Trophoblast cell (in vitro differentiated cells and primary cell): ENCODE data around the gene CNTFR.

Experiments
- DNase-seq, 2 donors: peaks; one replicate each; pipeline ENCODE4 v3.0.0-alpha.2; 2016
- H2AFZ ChIP-seq: 2 replicates; pipeline ENCODE4 v1.6.1; 2013; ENCODE audit warnings: low read length, moderate library complexity, mild to moderate bottlenecking; ENCODE audit not compliant: insufficient read depth, poor library complexity
- H2AK5ac ChIP-seq: 2 replicates; pipeline ENCODE4 v1.6.1; 2013; ENCODE audit warnings: mild to moderate bottlenecking, low read length
- H2BK120ac ChIP-seq: 2 replicates; pipeline ENCODE4 v1.6.1; 2013; ENCODE audit warnings: low read length, mild to moderate bottlenecking, moderate library complexity; ENCODE audit not compliant: insufficient read depth, poor library complexity
- H2BK12ac ChIP-seq: 2 replicates; pipeline ENCODE4 v1.6.1; 2013; ENCODE audit warnings: mild to moderate bottlenecking, low read length, moderate library complexity
- H2BK5ac ChIP-seq: 2 replicates; pipeline ENCODE4 v1.6.1; 2013; ENCODE audit warnings: low read length, low read depth, moderate library complexity, mild to moderate bottlenecking; ENCODE audit not compliant: poor library complexity
- H3K14ac ChIP-seq: 2 replicates; pipeline ENCODE4 v1.6.1; 2013; ENCODE audit warnings: mild to moderate bottlenecking, low read length
- H3K18ac ChIP-seq: 2 replicates; pipeline ENCODE4 v1.6.1; 2013; ENCODE audit warnings: mild to moderate bottlenecking, low read length
- H3K23ac ChIP-seq: 2 replicates; pipeline ENCODE4 v1.6.1; 2013; ENCODE audit warnings: low read length
- H3K27ac ChIP-seq: 2 replicates; pipeline ENCODE4 v1.5.1; 2013; ENCODE audit warnings: low read depth, mild to moderate bottlenecking, inconsistent platforms, low read length, moderate library complexity
- H3K27me3 ChIP-seq: 2 replicates; pipeline ENCODE4 v1.6.1; 2013; ENCODE audit warnings: inconsistent platforms, mild to moderate bottlenecking, low read length, moderate library complexity; ENCODE audit not compliant: insufficient read depth
- H3K36me3 ChIP-seq, 2 experiments: 1 replicate in 1 of 2; 2 replicates in 1 of 2; pipeline ENCODE4 v1.6.1; 2013; ENCODE audit warnings: low read length in 2 of 2, mild to moderate bottlenecking in 2 of 2, moderate library complexity in 1 of 2; ENCODE audit not compliant: insufficient read depth in 2 of 2, control insufficient read depth in 1 of 2
- H3K4ac ChIP-seq: 2 replicates; pipeline ENCODE4 v1.6.1; 2013; ENCODE audit warnings: low read depth, mild to moderate bottlenecking, low read length, moderate library complexity
- H3K4me1 ChIP-seq, 2 experiments: 1 replicate in 1 of 2; 2 replicates in 1 of 2; pipeline ENCODE4 v1.6.1; 2013; ENCODE audit warnings: low read length in 2 of 2, mild to moderate bottlenecking in 2 of 2, moderate library complexity in 1 of 2; ENCODE audit not compliant: insufficient read depth in 2 of 2, control insufficient read depth in 1 of 2
- H3K4me2 ChIP-seq: 2 replicates; pipeline ENCODE4 v1.6.1; 2013; ENCODE audit warnings: inconsistent platforms, mild to moderate bottlenecking, low read length, moderate library complexity
- H3K4me3 ChIP-seq: 2 replicates; pipeline ENCODE4 v1.5.1; 2013; ENCODE audit warnings: mild to moderate bottlenecking, low read depth, low read length, inconsistent platforms
- H3K79me1 ChIP-seq: one replicate; pipeline ENCODE4 v1.6.1; 2013; ENCODE audit warnings: low read length
- H3K79me2 ChIP-seq: 2 replicates; pipeline ENCODE4 v1.6.1; 2013; ENCODE audit warnings: low read length, mild to moderate bottlenecking; ENCODE audit not compliant: control insufficient read depth, insufficient read depth, poor library complexity
- H3K9ac ChIP-seq: 2 replicates; pipeline ENCODE4 v1.6.1; 2013; ENCODE audit warnings: mild to moderate bottlenecking, low read length
- H3K9me3 ChIP-seq: 2 replicates; pipeline ENCODE4 v1.6.1; 2013; ENCODE audit warnings: low read depth, mild to moderate bottlenecking, control low read depth, inconsistent platforms, low read length; ENCODE audit not compliant: insufficient read depth
- H4K12ac ChIP-seq: 2 replicates; pipeline ENCODE4 v1.6.1; 2013; ENCODE audit warnings: low read depth, mild to moderate bottlenecking, low read length, moderate library complexity
- H4K8ac ChIP-seq: 2 replicates; pipeline ENCODE4 v1.6.1; 2013; ENCODE audit warnings: low read depth, mild to moderate bottlenecking, low read length, moderate library complexity
- H4K91ac ChIP-seq: one replicate; pipeline ENCODE4 v1.6.1; 2013; ENCODE audit warnings: low read depth, mild to moderate bottlenecking, low read length, moderate library complexity
- whole genome bisulfite sequencing: extraction: QIAGEN DNeasy Blood & Tissue Kit; methylation state at CpG from one replicate; pipeline ENCODE4 v1.1.7; 2013; ENCODE audit warnings: missing lambda C conversion rate; ENCODE audit not compliant: insufficient read length, insufficient coverage; ENCODE audit errors: extremely low coverage; 5-methylcytosine and 5-hydroxymethylcytosine counted together

The CNTFR gene

GRCh38 chr9:34544035-34544434 is 45.5 kb downstream of the CNTFR start:
- Histone ChIP-seq H3K4me2 (no peak overlapping the region), H3K4me1 (no peaks in the 10 kb centered on the region), H2AK5ac (no peak overlapping the region), H3K36me3 (no peaks in the 10 kb centered on the region), H3K4ac (no peak overlapping the region), H4K91ac (no peak overlapping the region), H3K27me3 (no peaks in the 10 kb centered on the region), H3K79me1 (no peaks in the 10 kb centered on the region), H2AFZ (no peak overlapping the region), H4K12ac (no peak overlapping the region), H3K9me3 (no peaks in the 10 kb centered on the region), H3K27ac (no peak overlapping the region), H3K4me3 (no peak overlapping the region), H3K9ac (no peak overlapping the region), H3K14ac (no peak overlapping the region), H3K18ac (no peak overlapping the region), H2BK12ac (no peak overlapping the region), H4K8ac (no peak overlapping the region), H3K79me2 (no peaks in the 10 kb centered on the region), H2BK120ac (no peak overlapping the region), H2BK5ac (no peak overlapping the region), H3K23ac (no peak overlapping the region)
- no CpG with 5 or more reads among the region's 5 CpGs for WGBS
- no peak for DNase-seq

DNA sequence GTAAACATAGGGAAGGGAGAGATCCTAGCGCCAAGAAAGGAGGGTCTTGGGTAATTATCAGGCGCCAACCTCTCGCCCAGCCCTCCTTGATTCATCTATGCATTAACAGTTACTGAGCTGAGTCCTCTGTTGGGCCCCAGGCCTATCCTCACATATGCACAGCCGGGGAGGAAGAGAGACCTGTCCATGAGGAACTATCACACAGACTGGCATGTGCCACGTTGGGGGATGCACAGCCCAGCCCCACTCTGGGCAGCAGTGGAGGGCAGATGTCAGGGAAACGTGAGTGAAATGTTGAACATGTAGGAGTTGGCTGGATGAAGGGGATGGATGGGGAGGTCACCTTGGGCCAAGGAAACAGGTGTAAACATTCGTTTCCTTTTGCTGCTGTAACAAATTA is 48.0 kb downstream of the CNTFR start:
- no peak overlapping the region for H4K91ac ChIP-seq
- no peaks in the 10 kb centered on the region for H3K27me3 ChIP-seq
- H3K79me1 ChIP-seq = no peaks in the 10 kb centered on the region
- no peak overlapping the region for H2BK120ac ChIP-seq
- no peaks in the 10 kb centered on the region for H3K36me3 ChIP-seq
- no peak overlapping the region for H2AK5ac ChIP-seq
- no peaks in the 10 kb centered on the region for H3K79me2 ChIP-seq
- DNase-seq = no peak
- H3K9me3 ChIP-seq = no peaks in the 10 kb centered on the region
- H3K14ac ChIP-seq = no peak overlapping the region
- H2AFZ ChIP-seq = no peak overlapping the region
- H3K23ac ChIP-seq = no peak overlapping the region
- no peak overlapping the region for H4K8ac ChIP-seq
- H2BK12ac ChIP-seq = no peak overlapping the region
- no peak overlapping the region for H3K4ac ChIP-seq
- H3K9ac ChIP-seq = peak overlapping the region; percentile 38
- no peak overlapping the region for H2BK5ac ChIP-seq
- H3K4me2 ChIP-seq = no peak overlapping the region
- H3K4me3 ChIP-seq = peak overlapping the region; percentile 54
- no peaks in the 10 kb centered on the region for H3K4me1 ChIP-seq
- no peak overlapping the region for H3K27ac ChIP-seq
- H3K18ac ChIP-seq = no peak overlapping the region
- no CpG with 5 or more reads among the region's 7 CpGs for WGBS
- no peak overlapping the region for H4K12ac ChIP-seq

DNA sequence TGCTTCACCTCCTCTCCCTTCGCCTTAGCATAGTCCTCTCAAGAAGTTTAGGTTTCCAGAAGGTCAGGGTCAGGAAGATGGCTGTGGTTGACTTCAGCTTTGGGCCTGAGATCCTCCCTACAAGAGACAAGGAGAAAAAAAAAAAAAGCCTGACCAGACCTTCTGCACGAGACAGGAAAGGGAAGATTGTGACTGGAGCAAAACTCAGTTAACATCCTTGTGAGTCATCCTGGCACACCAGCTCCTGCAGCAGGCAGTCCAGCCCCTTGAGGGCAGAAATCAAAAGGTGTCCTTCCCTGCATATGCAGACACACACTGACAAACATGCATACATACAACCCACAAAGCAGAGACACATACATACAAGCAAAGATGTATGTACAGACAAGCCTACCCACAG is 48.7 kb downstream of the CNTFR start:
- Histone ChIP-seq H3K14ac (no peak overlapping the region), H2BK5ac (no peak overlapping the region), H2BK120ac (no peak overlapping the region), H3K27ac (no peak overlapping the region), H2AK5ac (no peak overlapping the region), H2BK12ac (no peak overlapping the region), H3K23ac (no peak overlapping the region), H2AFZ (no peak overlapping the region), H3K9me3 (no peaks in the 10 kb centered on the region), H3K36me3 (no peaks in the 10 kb centered on the region), H3K4me3 (no peak overlapping the region), H3K27me3 (no peaks in the 10 kb centered on the region), H4K12ac (no peak overlapping the region), H3K79me1 (no peaks in the 10 kb centered on the region), H4K8ac (no peak overlapping the region), H3K9ac (no peak overlapping the region), H3K4ac (no peak overlapping the region), H3K4me1 (no peaks in the 10 kb centered on the region), H3K18ac (no peak overlapping the region), H3K79me2 (no peaks in the 10 kb centered on the region), H4K91ac (no peak overlapping the region), H3K4me2 (no peak overlapping the region)
- no peak for DNase-seq
- WGBS = no CpG with 5 or more reads among the region's 2 CpGs

DNA sequence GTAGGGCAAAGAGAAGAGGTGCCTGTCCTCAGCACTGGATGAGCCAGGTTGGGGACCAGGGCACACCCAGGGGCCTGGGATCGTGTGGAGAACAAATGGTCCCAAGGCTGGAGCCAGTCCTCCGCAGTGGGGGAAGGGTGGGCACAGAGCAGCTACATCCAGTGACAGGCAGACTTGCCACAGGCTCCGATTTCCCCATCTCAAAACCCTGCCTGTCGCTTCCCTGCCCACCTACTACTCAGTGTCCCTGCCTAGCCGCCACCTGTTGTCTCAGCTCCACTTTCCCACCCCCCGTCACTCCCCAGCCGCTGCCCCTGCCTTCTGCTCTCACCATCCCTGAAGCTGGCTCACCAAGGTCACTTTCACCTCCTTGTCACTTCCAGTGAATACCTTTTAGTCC is 52.8 kb downstream of the CNTFR start:
- no peak overlapping the region for H3K9ac ChIP-seq
- no peak overlapping the region for H3K4ac ChIP-seq
- H3K27ac ChIP-seq = no peak overlapping the region
- H3K18ac ChIP-seq = no peak overlapping the region
- DNase-seq = no peak
- no peak overlapping the region for H4K12ac ChIP-seq
- no peak overlapping the region for H3K4me2 ChIP-seq
- no peaks in the 10 kb centered on the region for H3K79me2 ChIP-seq
- no peak overlapping the region for H2BK12ac ChIP-seq
- no peaks in the 10 kb centered on the region for H3K79me1 ChIP-seq
- no peaks in the 10 kb centered on the region for H3K27me3 ChIP-seq
- no peak overlapping the region for H2BK120ac ChIP-seq
- no peaks in the 10 kb centered on the region for H3K4me1 ChIP-seq
- H2AK5ac ChIP-seq = no peak overlapping the region
- H3K23ac ChIP-seq = no peak overlapping the region
- no peaks in the 10 kb centered on the region for H3K36me3 ChIP-seq
- H3K4me3 ChIP-seq = no peak overlapping the region
- no peak overlapping the region for H3K14ac ChIP-seq
- H4K8ac ChIP-seq = no peak overlapping the region
- no peak overlapping the region for H4K91ac ChIP-seq
- H2BK5ac ChIP-seq = no peak overlapping the region
- H3K9me3 ChIP-seq = peaks cover 7% of the 10 kb centered on the region
- no CpG with 5 or more reads among the region's 7 CpGs for WGBS
- H2AFZ ChIP-seq = no peak overlapping the region
